K562 (cell line): Measurements from ENCODE around the gene RAD21L1. TPM values are rescaled to one million over a fixed set of nuclear protein-coding genes. Genes with fewer than 3 reads are reported as not detected.
A peak's percentile ranks its signal among the peaks of the same experiment; 100 is the strongest.

Source experiments
- ATAC-seq: fragments of 200-7000 bp; cut with Tn5 transposase; 3 replicates; pipeline ENCODE4 v1.9.1; 2020; ENCODE audit warnings: moderate library complexity
- BruUV-seq: library from RNA; stranded (reverse); fragments of 400-500 nt; replicated peaks from 2 replicates; lab custom pipeline; 2021; lab: Mats Ljungman, UMichigan
- CTCF ChIA-PET: fragments of 300-600 bp; formaldehyde crosslinking; extraction: SDS; loops from one replicate; lab custom pipeline; 2021; ENCODE audit warnings: low intra/inter-chr PET ratio; lab: Yijun Ruan, JAX
- POLR2A ChIA-PET: fragments of 300-600, 350-650 bp; sonication (Branson Sonifier 250); formaldehyde crosslinking; extraction: SDS; loops from one replicate; lab custom pipeline; 2021; ENCODE audit warnings: antibody characterized with exemption, inconsistent platforms; lab: Yijun Ruan, JAX
- DNase-seq, 4 experiments: peaks; one replicate each; pipeline versions ENCODE4 v3.0.0 to v3.0.0-alpha.2; 2011 to 2018; ENCODE audit warnings: low spot score in 3 of 4, mixed read lengths in 3 of 4; ENCODE audit errors: extremely low read depth in 1 of 4
- FAIRE-seq: peaks from 2 replicates; lab custom pipeline; 2011; peaks lifted over from hg19 to GRCh38; lab: Jason Lieb, UNC
- H2AFZ ChIP-seq: 2 replicates; pipeline ENCODE4 v1.6.0; 2011; ENCODE audit warnings: low read depth, low read length, control low read depth, inconsistent platforms
- H3K27ac ChIP-seq: fragments of 200-600 bp; 3 replicates; pipeline ENCODE4 v1.8.0; 2011; ENCODE audit warnings: low read depth, mild to moderate bottlenecking, control low read depth, inconsistent platforms, low read length, moderate library complexity, mixed read lengths; ENCODE audit errors: extremely low read depth
- H3K27me3 ChIP-seq, 2 experiments: fragments of 300-600 bp in 1 of 2; 2 replicates in 1 of 2; 3 replicates in 1 of 2; pipeline versions ENCODE4 v1.6.0 to v1.8.0; 2011; ENCODE audit warnings: inconsistent platforms in 2 of 2, low read length in 2 of 2, mild to moderate bottlenecking in 1 of 2, mixed read lengths in 1 of 2, moderate library complexity in 1 of 2; ENCODE audit not compliant: control insufficient read depth in 2 of 2, insufficient read depth in 2 of 2
- H3K36me3 ChIP-seq: fragments of 300-600 bp; 3 replicates; pipeline ENCODE4 v1.8.0; 2011; ENCODE audit warnings: mild to moderate bottlenecking, low read length, inconsistent platforms; ENCODE audit not compliant: control insufficient read depth, insufficient read depth
- H3K4me1 ChIP-seq, 2 experiments: fragments of 200-600 bp in 1 of 2; replicated peaks in 1 of 2; 2 replicates in 1 of 2; 3 replicates in 1 of 2; pipeline versions ENCODE4 v1.5.1 to v1.8.0; 2011; ENCODE audit warnings: inconsistent platforms in 2 of 2, low read length in 2 of 2, mild to moderate bottlenecking in 1 of 2, mixed read lengths in 1 of 2, moderate library complexity in 1 of 2; ENCODE audit not compliant: control insufficient read depth in 2 of 2, insufficient read depth in 2 of 2
- H3K4me2 ChIP-seq: 2 replicates; pipeline ENCODE4 v1.6.1; 2011; ENCODE audit warnings: low read length, control low read depth, inconsistent platforms, mixed read lengths; ENCODE audit not compliant: insufficient read depth
- H3K4me3 ChIP-seq: fragments of 200-600 bp; sonication (generic), shearing (Covaris generic); 2 replicates; pipeline ENCODE4 v1.5.1; 2016; ENCODE audit warnings: control low read depth, inconsistent platforms
- H3K79me2 ChIP-seq: fragments of 200-600 bp; 3 replicates; pipeline ENCODE4 v1.8.0; 2011; ENCODE audit warnings: low read length, inconsistent platforms; ENCODE audit not compliant: control insufficient read depth, insufficient read depth
- H3K9ac ChIP-seq, 2 experiments: 2 replicates each; pipeline versions ENCODE4 v1.6.0 to v1.6.1; 2011; ENCODE audit warnings: low read depth in 2 of 2, low read length in 2 of 2, control low read depth in 1 of 2, inconsistent platforms in 1 of 2, mild to moderate bottlenecking in 1 of 2, mixed read lengths in 1 of 2; ENCODE audit not compliant: insufficient read depth in 1 of 2
- H3K9me1 ChIP-seq: one replicate; pipeline ENCODE4 v1.6.0; 2011; ENCODE audit warnings: inconsistent platforms, mild to moderate bottlenecking, low read length, moderate library complexity; ENCODE audit not compliant: control insufficient read depth, insufficient read depth
- H3K9me3 ChIP-seq: replicated peaks from 2 replicates; pipeline ENCODE4 v1.5.1; 2011; ENCODE audit warnings: low read depth, low read length, inconsistent platforms; ENCODE audit not compliant: control insufficient read depth, insufficient read depth
- H4K20me1 ChIP-seq: replicated peaks from 2 replicates; pipeline ENCODE4 v1.6.1; 2011; ENCODE audit warnings: low read length, inconsistent platforms, mixed read lengths; ENCODE audit not compliant: control insufficient read depth, insufficient read depth
- ATF1 ChIP-seq, 2 experiments: fragments of 450-650 bp in 1 of 2; IDR thresholded peaks; 2 replicates each; pipeline ENCODE4 v1.6.1; 2016; ENCODE audit warnings: missing compliant biosample characterization in 1 of 2, missing genetic modification characterization in 1 of 2
- ATF7 ChIP-seq: fragments of 450-650 bp; IDR thresholded peaks from 2 replicates; pipeline ENCODE4 v1.7.1; 2014; ENCODE audit warnings: mild to moderate bottlenecking, moderate library complexity
- CBFA2T2 ChIP-seq: fragments of 450-650 bp; conservative IDR thresholded peaks from 2 replicates; pipeline ENCODE4 v1.6.1; 2017; ENCODE audit warnings: mild to moderate bottlenecking
- ELF4 ChIP-seq: fragments of 450-650 bp; formaldehyde crosslinking; IDR thresholded peaks from 2 replicates; pipeline ENCODE4 v1.4.0; 2022; ENCODE audit warnings: missing genetic modification characterization
- ETV5 ChIP-seq: sonication (generic); formaldehyde crosslinking; IDR thresholded peaks from 2 replicates; pipeline ENCODE4 v1.4.0; 2020; ENCODE audit warnings: low read depth, mild to moderate bottlenecking, missing genetic modification reagents
- FOXK2 ChIP-seq, 2 experiments: fragments of 450-650 bp; IDR thresholded peaks in 1 of 2; conservative IDR thresholded peaks in 1 of 2; 2 replicates each; pipeline ENCODE4 v1.6.1; 2016; ENCODE audit warnings: low read depth in 2 of 2, mild to moderate bottlenecking in 1 of 2
- KDM1A ChIP-seq, 2 experiments: fragments of 450-650 bp; IDR thresholded peaks; 2 replicates each; pipeline ENCODE4 v1.6.1; 2016; ENCODE audit warnings: mild to moderate bottlenecking in 2 of 2
- KDM5B ChIP-seq: fragments of 200-600 bp; sonication (generic); IDR thresholded peaks from 2 replicates; pipeline ENCODE4 v1.6.1; 2012; ENCODE audit warnings: low read depth, mild to moderate bottlenecking, moderate library complexity, low read length, control low read depth, inconsistent platforms; ENCODE audit not compliant: insufficient replicate concordance
- RUNX1 ChIP-seq: sonication (generic); IDR thresholded peaks from 2 replicates; pipeline ENCODE4 v1.6.1; 2016; ENCODE audit warnings: antibody characterized with exemption, low read depth
- SOX6 ChIP-seq: fragments of 450-650 bp; IDR thresholded peaks from 2 replicates; pipeline ENCODE4 v1.6.1; 2014; ENCODE audit warnings: mild to moderate bottlenecking
- TAL1 ChIP-seq: fragments of 450-650 bp; IDR thresholded peaks from 2 replicates; pipeline ENCODE4 v1.6.1; 2016; ENCODE audit warnings: mild to moderate bottlenecking
- TEAD1 ChIP-seq, 2 experiments: fragments of 450-650 bp in 1 of 2; sonication (generic) in 1 of 2; formaldehyde crosslinking; IDR thresholded peaks; 2 replicates each; pipeline versions ENCODE4 v1.4.0 to v1.8.0; 2020 to 2022; ENCODE audit warnings: mild to moderate bottlenecking in 2 of 2, missing genetic modification reagents in 1 of 2
- YY1 ChIP-seq, 3 experiments: IDR thresholded peaks; 2 replicates each; pipeline ENCODE4 v1.6.1; 2011; ENCODE audit warnings: low read length in 2 of 3, mild to moderate bottlenecking in 2 of 3, moderate library complexity in 2 of 3, borderline replicate concordance in 1 of 3, control low read depth in 1 of 3, low read depth in 1 of 3; ENCODE audit not compliant: insufficient read depth in 3 of 3, insufficient replicate concordance in 2 of 3, control insufficient read depth in 1 of 3, insufficient read length in 1 of 3; ENCODE audit errors: extremely low read depth in 1 of 3
- ZFP91 ChIP-seq: sonication (generic); formaldehyde crosslinking; IDR thresholded peaks from 2 replicates; pipeline ENCODE4 v1.8.0; 2022; ENCODE audit warnings: mild to moderate bottlenecking, missing genetic modification reagents
- ZNF324 ChIP-seq: fragments of 250-450 bp; sonication (Bioruptor Pico); IDR thresholded peaks from 2 replicates; pipeline ENCODE4 v1.4.0; 2020; ENCODE audit warnings: mild to moderate bottlenecking
- ZNF395 ChIP-seq: fragments of 200-800 bp; sonication (Bioruptor generic); IDR thresholded peaks from 2 replicates; pipeline ENCODE4 v1.6.1; 2017; ENCODE audit warnings: missing genetic modification characterization, missing compliant biosample characterization
- WGBS: fragments of 100-300 bp; shearing (Covaris generic); methylation state at CpG from one replicate; pipeline ENCODE4 v1.1.6; 2016; ENCODE audit warnings: low coverage, mixed read lengths; ENCODE audit not compliant: insufficient coverage; ENCODE audit errors: missing lambda C conversion rate; 5-methylcytosine and 5-hydroxymethylcytosine counted together
- in situ Hi-C: fragments of 300-500 bp; cut with MboI; formaldehyde crosslinking; loops from 4 replicates; pipeline ENCODE4 v1.15.0; 2018; ENCODE audit warnings: inconsistent platforms, mixed read lengths
- intact Hi-C: fragments of 100-400 bp; cut with micrococcal nuclease; formaldehyde crosslinking; loops from 2 replicates; pipeline ENCODE4 v1.14.2; 2022
- polyA plus RNA-seq, 8 experiments: library from polyadenylated mRNA; depleted of rRNA in 4 of 8; stranded (reverse) in 5 of 8; unstranded in 3 of 8; fragments of >200 nt; fragmentation: Nextera tagmentation in 2 of 8; fragmentation: Illumina TruSeq in 1 of 8; extraction: Ambion mirVana in 2 of 8; extraction: Trizol in 1 of 8; gene quantifications; 2 replicates each; pipeline versions ENCODE4 v1.2.1 to v1.2.3, GENCODE V29; 2011 to 2014; ENCODE audit warnings: inconsistent platforms in 1 of 8, missing spikeins in 1 of 8
- total RNA-seq, 7 experiments: library from RNA; depleted of rRNA in 6 of 7; stranded (reverse); fragments of >200 nt in 6 of 7; fragmentation: Illumina TruSeq in 2 of 7; extraction: Trizol in 2 of 7; gene quantifications; 2 replicates each; pipeline versions ENCODE4 v1.2.1 to v1.2.3, GENCODE V29; 2011 to 2021; ENCODE audit warnings: low replicate concordance in 1 of 7

RAD21L1 gene
- total and polyA plus RNA-seq, 9 of the 15 experiments (the other 6 are each of a cell fraction or from before 2014, with no cell fraction given): 0.17 to 1.7 (median 0.45) TPM; not detected in 1

DNA sequence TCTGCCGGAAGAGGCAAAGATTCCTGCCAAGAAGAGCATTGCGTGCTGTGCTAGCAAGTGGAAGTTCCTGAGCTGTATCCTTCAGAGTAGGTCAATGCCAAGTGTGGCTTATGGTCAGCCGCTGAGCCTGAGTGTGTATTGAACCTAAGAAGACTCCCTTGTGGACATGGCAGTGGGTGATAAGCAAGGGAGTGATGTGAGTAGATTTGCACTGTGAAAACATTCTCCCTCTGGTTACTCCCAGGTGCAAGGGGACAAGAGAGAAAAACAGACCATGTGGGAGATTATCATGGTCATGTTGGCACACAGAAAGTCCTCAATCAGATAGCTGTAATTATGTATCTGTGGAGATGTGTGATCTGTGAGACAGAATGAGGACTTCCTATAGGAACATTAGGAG lies 35.0 kb upstream of the RAD21L1 start:
- Histone ChIP-seq H3K9ac (no peak overlapping the region; a peak in 1 of 4 replicates), H3K9me3 (no peaks in the 10 kb centered on the region), H3K9me1 (peaks cover 4% of the 10 kb centered on the region), H3K36me3 (no peaks in the 10 kb centered on the region), H3K4me3 (no peak overlapping the region), H4K20me1 (no peaks in the 10 kb centered on the region), H3K79me2 (no peaks in the 10 kb centered on the region; the same call in 2 of the 3 replicates), H3K4me2 (peak overlapping the region; percentile 42; the same call in 1 of the 2 replicates), H3K4me1 (peaks cover 47 to 48% of the 10 kb centered on the region in 2 experiments), H3K27me3 (no peaks in the 10 kb centered on the region), H3K27ac (no peak overlapping the region; the same call in 2 of the 3 replicates), H2AFZ (peak overlapping the region; percentile 43; the same call in 1 of the 2 replicates)
- no TSS peak for BruUV-seq
- ATAC-seq (peak; percentile 46), DNase-seq (peak in 3 of 4 experiments; percentile 22 to 70 (median 52)), FAIRE-seq (peak; percentile 94)
- ChIA-PET POLR2A (interaction anchor here (0.8 kb wide), 1 partner anchor 20 kb away, joined by 3 read pairs; no protein-coding TSS in a partner anchor), CTCF (no interaction called here)
- in situ Hi-C loops (loop anchor here (10.0 kb wide), 1 partner anchor 376 kb away; no protein-coding TSS in a partner anchor), intact Hi-C loops (no loop called here)
- WGBS: 0% methylated on average over 3 of the region's 3 CpGs
- TF ChIP-seq TAL1: peak; percentile 76; the same call in 1 of the 2 replicates
- TF ChIP-seq CBFA2T2: peak; percentile 88
- TF ChIP-seq ZNF395 (CRISPR knock-in tag): 0 out of 2 replicates have a peak, but pooled peaks have one; percentile 21
- TF ChIP-seq FOXK2 (conservative IDR thresholded peaks at IDR 0.05 in 1 of 2, IDR thresholded peaks at IDR 0.05 in 1 of 2; ENCODE audit: low read depth in 2 of 2): 0 out of 4 replicates have a peak, but pooled peaks of 1 of the 2 experiments have one; percentile 18
- peak; percentile 46 to 65; a peak in 2 of 4 replicates for TF ChIP-seq KDM1A (IDR thresholded peaks at IDR 0.05)
- TF ChIP-seq ELF4 (CRISPR knock-in tag): no peak
- TF ChIP-seq KDM5B: no peak
- no peak for TF ChIP-seq RUNX1
- 0 out of 2 replicates have a peak, but pooled peaks have one; percentile 10 for TF ChIP-seq ETV5
- no peak for TF ChIP-seq ZNF324 (CRISPR knock-in tag)
- TF ChIP-seq YY1 (IDR thresholded peaks at IDR 0.05; ENCODE audit: borderline replicate concordance in 1 of 3, control insufficient read depth in 1 of 3, extremely low read depth in 1 of 3, insufficient read depth in 3 of 3, insufficient read length in 1 of 3, insufficient replicate concordance in 2 of 3, low read depth in 1 of 3, low read length in 2 of 3): no peak
- TF ChIP-seq SOX6: peak; percentile 19; the same call in 1 of the 2 replicates
- TF ChIP-seq ZFP91 (CRISPR knock-in tag): no peak
- no peak for TF ChIP-seq ATF7
- no peak for TF ChIP-seq ATF1 (CRISPR knock-in tag; IDR thresholded peaks at IDR 0.05)
- no peak for TF ChIP-seq ATF1 (tag; IDR thresholded peaks at IDR 0.05)
- 0 out of 4 replicates have a peak, but pooled peaks of 1 of the 2 experiments have one; percentile 20 for TF ChIP-seq TEAD1 (CRISPR knock-in tag; IDR thresholded peaks at IDR 0.05)
